Natural killer cell (primary cell): ENCODE data around the gene ASIC1. TPM values are rescaled to one million over a fixed set of nuclear protein-coding genes. Genes with fewer than 3 reads are reported as not detected.

Experiments
- ATAC-seq, 3 donors: fragments of 150-1000 bp in 2 of 3; fragments of 200-7000 bp in 1 of 3; cut with Tn5 transposase; 1 replicate in 1 of 3; 2 replicates in 2 of 3; pipeline ENCODE4 v1.10.0; 2021; ENCODE audit warnings: mild to moderate bottlenecking in 2 of 3, moderate library complexity in 2 of 3
- DNase-seq, 2 donors: peaks; one replicate each; pipeline versions ENCODE4 v3.0.0 to v3.0.0-alpha.2; 2013 to 2021; ENCODE audit warnings: mixed read lengths in 1 of 2
- H3K27ac ChIP-seq: one replicate; pipeline ENCODE4 v1.5.1; 2013; ENCODE audit warnings: mild to moderate bottlenecking, low read length
- H3K27me3 ChIP-seq: one replicate; pipeline ENCODE4 v1.6.1; 2013; ENCODE audit warnings: low read length; ENCODE audit not compliant: control insufficient read depth, insufficient read depth
- H3K36me3 ChIP-seq: one replicate; pipeline ENCODE4 v1.6.1; 2013; ENCODE audit warnings: low read length; ENCODE audit not compliant: control insufficient read depth, insufficient read depth
- H3K4me1 ChIP-seq: one replicate; pipeline ENCODE4 v1.6.1; 2013; ENCODE audit warnings: low read length; ENCODE audit not compliant: control insufficient read depth, insufficient read depth
- H3K4me3 ChIP-seq: one replicate; pipeline ENCODE4 v1.5.1; 2013; ENCODE audit warnings: low read length
- H3K9me3 ChIP-seq: one replicate; pipeline ENCODE4 v1.6.1; 2013; ENCODE audit warnings: low read length; ENCODE audit not compliant: control insufficient read depth, insufficient read depth
- H3K27ac Mint-ChIP-seq, 2 donors: one replicate each; pipeline ENCODE4 v1.8.0; 2022; ENCODE audit warnings: mild to moderate bottlenecking in 2 of 2, mixed read lengths in 2 of 2, moderate library complexity in 1 of 2
- H3K27me3 Mint-ChIP-seq, 2 donors: one replicate each; pipeline ENCODE4 v1.8.0; 2022; ENCODE audit warnings: low read depth in 2 of 2, mixed read lengths in 2 of 2
- H3K36me3 Mint-ChIP-seq: one replicate; pipeline ENCODE4 v1.8.0; 2022; ENCODE audit warnings: mixed read lengths
- H3K4me1 Mint-ChIP-seq, 2 donors: one replicate each; pipeline ENCODE4 v1.8.0; 2022; ENCODE audit warnings: mixed read lengths in 2 of 2
- H3K4me3 Mint-ChIP-seq: one replicate; pipeline ENCODE4 v1.8.0; 2022; ENCODE audit warnings: mild to moderate bottlenecking, moderate library complexity, mixed read lengths
- H3K9me3 Mint-ChIP-seq, 2 donors: one replicate each; pipeline ENCODE4 v1.8.0; 2022; ENCODE audit warnings: mixed read lengths in 2 of 2
- WGBS: methylation state at CpG from one replicate; pipeline ENCODE4 v1.1.7; 2013; ENCODE audit warnings: missing lambda C conversion rate; ENCODE audit not compliant: insufficient coverage; 5-methylcytosine and 5-hydroxymethylcytosine counted together
- intact Hi-C: fragments of 100-400 bp; cut with micrococcal nuclease; formaldehyde crosslinking; loops from one replicate; pipeline ENCODE4 v1.14.2; 2022
- total RNA-seq, 4 donors: library from RNA; stranded (reverse); fragments of 120-200 nt in 1 of 4; gene quantifications; one replicate each; pipeline versions ENCODE4 v1.2.3 to v1.2.4, GENCODE V29; 2013 to 2022
- TF ChIP-seq, protein P1 (sequence below): fragments of 200-600 bp; IDR thresholded peaks from one replicate; pipeline ENCODE4 v1.8.0; 2022; ENCODE audit warnings: antibody characterized with exemption

The ASIC1 gene
- total RNA-seq, 3 donors from 2014 or later (not counting 1 experiment from before 2014, with no cell fraction given), result 0.21 TPM; not detected in 2

DNA sequence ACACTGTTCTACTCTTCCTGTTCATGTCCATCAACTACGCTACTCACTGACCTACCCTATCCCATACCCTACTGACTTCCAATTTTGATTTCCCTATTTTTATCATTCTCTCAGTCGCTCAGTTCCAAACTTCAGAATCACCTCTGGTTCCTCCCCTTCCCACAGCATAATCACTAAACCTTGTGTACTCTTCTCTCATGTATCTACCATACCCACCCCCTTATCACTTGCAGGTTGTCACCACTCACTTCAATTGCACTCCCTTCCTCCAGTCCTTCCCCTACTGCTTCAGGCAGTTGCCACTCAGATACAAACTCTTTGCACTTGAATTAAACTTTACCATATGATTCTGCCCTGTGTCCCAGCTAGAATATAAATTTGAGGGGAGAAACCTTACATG, 38.4 kb upstream of the ASIC1 start:
- Mint-ChIP-seq H3K27me3 (no peaks in the 10 kb centered on the region), H3K9me3 (no peaks in the 10 kb centered on the region), H3K36me3 (no peaks in the 10 kb centered on the region), H3K4me1 (peaks cover 0 to 7% of the 10 kb centered on the region in 2 donors), H3K27ac (no peak overlapping the region), H3K4me3 (no peak overlapping the region)
- H3K4me3 ChIP-seq, result no peak overlapping the region
- intact Hi-C loops, result no loop called here
- DNase-seq (no peak), ATAC-seq (no peak)
- TF ChIP-seq, protein P1, sequence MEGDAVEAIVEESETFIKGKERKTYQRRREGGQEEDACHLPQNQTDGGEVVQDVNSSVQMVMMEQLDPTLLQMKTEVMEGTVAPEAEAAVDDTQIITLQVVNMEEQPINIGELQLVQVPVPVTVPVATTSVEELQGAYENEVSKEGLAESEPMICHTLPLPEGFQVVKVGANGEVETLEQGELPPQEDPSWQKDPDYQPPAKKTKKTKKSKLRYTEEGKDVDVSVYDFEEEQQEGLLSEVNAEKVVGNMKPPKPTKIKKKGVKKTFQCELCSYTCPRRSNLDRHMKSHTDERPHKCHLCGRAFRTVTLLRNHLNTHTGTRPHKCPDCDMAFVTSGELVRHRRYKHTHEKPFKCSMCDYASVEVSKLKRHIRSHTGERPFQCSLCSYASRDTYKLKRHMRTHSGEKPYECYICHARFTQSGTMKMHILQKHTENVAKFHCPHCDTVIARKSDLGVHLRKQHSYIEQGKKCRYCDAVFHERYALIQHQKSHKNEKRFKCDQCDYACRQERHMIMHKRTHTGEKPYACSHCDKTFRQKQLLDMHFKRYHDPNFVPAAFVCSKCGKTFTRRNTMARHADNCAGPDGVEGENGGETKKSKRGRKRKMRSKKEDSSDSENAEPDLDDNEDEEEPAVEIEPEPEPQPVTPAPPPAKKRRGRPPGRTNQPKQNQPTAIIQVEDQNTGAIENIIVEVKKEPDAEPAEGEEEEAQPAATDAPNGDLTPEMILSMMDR, result no peak
- no peaks in the 10 kb centered on the region for H3K27me3 ChIP-seq
- H3K4me1 ChIP-seq, result no peaks in the 10 kb centered on the region
- no peaks in the 10 kb centered on the region for H3K36me3 ChIP-seq
- H3K27ac ChIP-seq, result no peak overlapping the region
- H3K9me3 ChIP-seq, result no peaks in the 10 kb centered on the region
- WGBS, result 95% methylated on average over 2 of the region's 2 CpGs

DNA sequence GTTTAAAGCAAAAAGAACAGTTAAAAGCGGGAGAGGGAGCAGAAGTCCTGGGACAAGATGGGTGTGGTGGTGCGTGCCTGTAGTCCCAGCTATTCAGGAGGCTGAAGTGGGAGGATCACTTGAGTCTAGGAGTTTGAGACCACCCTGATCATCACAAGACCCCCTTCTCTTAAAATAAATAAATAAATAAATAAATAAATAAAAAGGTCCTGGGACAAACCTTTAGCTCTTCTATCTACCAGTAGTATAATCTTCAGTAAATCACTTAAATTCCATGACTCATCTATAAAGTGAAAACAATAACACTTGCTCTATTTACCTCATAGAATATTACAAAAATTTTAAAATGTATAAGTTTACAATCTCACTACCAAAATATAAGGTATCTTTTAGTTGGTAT, 37.9 kb upstream of the ASIC1 start:
- Histone ChIP-seq H3K36me3 (no peaks in the 10 kb centered on the region), H3K4me3 (no peak overlapping the region), H3K9me3 (no peaks in the 10 kb centered on the region), H3K27ac (no peak overlapping the region), H3K27me3 (no peaks in the 10 kb centered on the region), H3K4me1 (peaks cover 2% of the 10 kb centered on the region)
- H3K4me1 Mint-ChIP-seq, result peaks cover 0 to 11% of the 10 kb centered on the region in 2 donors
- H3K27me3 Mint-ChIP-seq, result no peaks in the 10 kb centered on the region
- no peak for DNase-seq
- intact Hi-C loops, result no loop called here
- H3K27ac Mint-ChIP-seq, result no peak overlapping the region
- H3K9me3 Mint-ChIP-seq, result no peaks in the 10 kb centered on the region
- no peaks in the 10 kb centered on the region for H3K36me3 Mint-ChIP-seq
- ATAC-seq, result no peak
- no peak overlapping the region for H3K4me3 Mint-ChIP-seq
- 92% methylated on average over 2 of the region's 2 CpGs for WGBS
- TF ChIP-seq, protein P1, result no peak

DNA sequence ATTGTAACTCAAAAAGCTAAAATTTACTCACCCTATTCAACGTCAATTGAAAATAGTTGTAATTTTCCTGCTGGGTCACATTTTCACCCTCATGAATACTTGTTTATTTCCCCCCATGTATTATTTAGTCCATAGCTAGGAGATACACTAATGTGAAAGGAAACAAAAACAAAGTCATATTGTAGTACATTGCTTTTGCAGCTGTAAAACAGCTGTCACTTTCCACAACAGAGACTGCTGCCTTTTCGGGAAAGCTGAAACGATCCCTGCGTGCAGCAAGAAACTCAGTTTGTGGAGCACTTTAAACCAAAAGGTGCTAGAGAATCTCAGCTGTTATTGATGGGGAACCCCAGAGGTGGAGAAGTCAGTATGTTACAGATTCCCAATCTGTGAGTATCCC, 36.4 kb upstream of the ASIC1 start:
- no peak for ATAC-seq
- Mint-ChIP-seq H3K27me3 (no peaks in the 10 kb centered on the region), H3K4me1 (peaks cover 11 to 24% of the 10 kb centered on the region in 2 donors), H3K27ac (no peak overlapping the region), H3K36me3 (peaks cover 5% of the 10 kb centered on the region), H3K4me3 (no peak overlapping the region), H3K9me3 (peaks cover 0 to 2% of the 10 kb centered on the region in 2 donors)
- H3K27ac ChIP-seq, result no peak overlapping the region
- TF ChIP-seq, protein P1, result no peak
- no peaks in the 10 kb centered on the region for H3K36me3 ChIP-seq
- WGBS, result 95% methylated on average over 4 of the region's 4 CpGs
- H3K4me1 ChIP-seq, result peaks cover 7% of the 10 kb centered on the region
- no peak overlapping the region for H3K4me3 ChIP-seq
- H3K9me3 ChIP-seq, result no peaks in the 10 kb centered on the region
- DNase-seq, result no peak
- H3K27me3 ChIP-seq, result no peaks in the 10 kb centered on the region
- intact Hi-C loops, result no loop called here

DNA sequence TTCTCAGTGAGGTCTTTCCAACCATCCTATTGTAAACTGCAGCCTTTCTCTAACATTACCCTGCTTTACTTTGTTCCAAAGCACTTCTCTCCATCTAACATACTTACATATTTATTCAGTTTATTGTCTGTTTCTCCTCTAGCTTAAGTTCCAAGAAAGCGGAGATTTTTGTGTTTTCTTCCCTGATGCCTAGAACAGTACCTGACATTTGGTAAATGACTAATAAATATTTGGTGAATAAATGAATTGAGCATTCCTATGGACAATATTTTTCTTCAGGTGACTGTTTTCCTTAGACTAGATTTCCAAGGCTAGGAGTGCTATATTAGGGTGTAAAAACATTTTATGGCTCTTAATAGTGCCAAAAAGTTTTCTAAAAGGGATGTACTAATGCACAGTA, 34.5 kb upstream of the ASIC1 start:
- no peak overlapping the region for H3K27ac ChIP-seq
- H3K36me3 Mint-ChIP-seq, result peaks cover 5% of the 10 kb centered on the region
- H3K27ac Mint-ChIP-seq, result no peak overlapping the region
- H3K9me3 ChIP-seq, result no peaks in the 10 kb centered on the region
- H3K4me1 Mint-ChIP-seq, result peaks cover 11 to 24% of the 10 kb centered on the region in 2 donors
- TF ChIP-seq, protein P1, result no peak
- H3K4me3 Mint-ChIP-seq, result no peak overlapping the region
- H3K9me3 Mint-ChIP-seq, result peaks cover 0 to 2% of the 10 kb centered on the region in 2 donors
- H3K36me3 ChIP-seq, result no peaks in the 10 kb centered on the region
- intact Hi-C loops, result no loop called here
- H3K27me3 ChIP-seq, result no peaks in the 10 kb centered on the region
- no peak for DNase-seq
- ATAC-seq, result no peak
- H3K4me1 ChIP-seq, result peaks cover 7% of the 10 kb centered on the region
- no CpG with 5 or more reads among the region's 1 CpG for WGBS
- H3K4me3 ChIP-seq, result no peak overlapping the region
- H3K27me3 Mint-ChIP-seq, result no peaks in the 10 kb centered on the region
